PC-3 (cell line): ENCODE data around the gene PRICKLE4.

ENCODE experiments used
- CTCF ChIP-seq: fragments of 300-600 bp; sonication (generic); conservative IDR thresholded peaks from 2 replicates; pipeline ENCODE4 v1.5.1; 2017; ENCODE audit warnings: antibody characterized with exemption, low read depth, mild to moderate bottlenecking, low read length
- EZH2phosphoT487 ChIP-seq: fragments of 300-600 bp; sonication (generic); IDR thresholded peaks from 2 replicates; pipeline ENCODE4 v1.6.1; 2018; ENCODE audit warnings: mild to moderate bottlenecking, antibody characterized with exemption, low read length, borderline replicate concordance

GRCh38 chr6:41731561-41732086, 49.0 kb upstream of the PRICKLE4 start:
- no peak for TF ChIP-seq CTCF
- TF ChIP-seq EZH2phosphoT487, result no peak
